H9 (cell line): ENCODE measurements around the gene PHC3. TPM values are rescaled to one million over a fixed set of nuclear protein-coding genes. Genes with fewer than 3 reads are reported as not detected.

ENCODE experiments used
- DNase-seq: peaks from one replicate; pipeline ENCODE4 v3.0.0-alpha.2; 2017
- H2AFZ ChIP-seq: one replicate; pipeline ENCODE4 v1.6.1; 2013; ENCODE audit warnings: mild to moderate bottlenecking, low read length, control low read depth, moderate library complexity
- H2AK5ac ChIP-seq: 2 replicates; pipeline ENCODE4 v1.6.1; 2013; ENCODE audit warnings: low read length, control low read depth, mixed read lengths; ENCODE audit not compliant: insufficient read length
- H2BK120ac ChIP-seq: one replicate; pipeline ENCODE4 v1.6.1; 2013; ENCODE audit warnings: low read depth, mild to moderate bottlenecking, low read length, control low read depth, inconsistent platforms; ENCODE audit not compliant: poor library complexity, severe bottlenecking
- H2BK12ac ChIP-seq: 2 replicates; pipeline ENCODE4 v1.6.1; 2013; ENCODE audit warnings: low read length, control low read depth, mixed read lengths, low read depth; ENCODE audit not compliant: insufficient read length
- H2BK15ac ChIP-seq: 2 replicates; pipeline ENCODE4 v1.6.1; 2013; ENCODE audit warnings: low read depth, low read length, control low read depth
- H2BK20ac ChIP-seq: one replicate; pipeline ENCODE4 v1.6.1; 2013; ENCODE audit warnings: low read depth, mild to moderate bottlenecking, low read length, control low read depth, inconsistent platforms; ENCODE audit not compliant: poor library complexity, severe bottlenecking
- H2BK5ac ChIP-seq: 2 replicates; pipeline ENCODE4 v1.6.1; 2013; ENCODE audit warnings: low read length, control low read depth, mixed read lengths; ENCODE audit not compliant: insufficient read length
- H3K14ac ChIP-seq: 2 replicates; pipeline ENCODE4 v1.6.1; 2013; ENCODE audit warnings: low read length, control low read depth; ENCODE audit not compliant: insufficient read depth
- H3K18ac ChIP-seq: 2 replicates; pipeline ENCODE4 v1.6.1; 2013; ENCODE audit warnings: low read depth, mild to moderate bottlenecking, mixed read lengths, low read length, control low read depth; ENCODE audit not compliant: insufficient read length
- H3K23ac ChIP-seq: 2 replicates; pipeline ENCODE4 v1.6.1; 2013; ENCODE audit warnings: low read length, control low read depth, mixed read lengths, low read depth; ENCODE audit not compliant: insufficient read length
- H3K23me2 ChIP-seq: 2 replicates; pipeline ENCODE4 v1.6.1; 2013; ENCODE audit warnings: low read depth, mild to moderate bottlenecking, mixed read lengths, low read length, control low read depth; ENCODE audit not compliant: insufficient read length, poor library complexity, severe bottlenecking
- H3K27ac ChIP-seq: 2 replicates; pipeline ENCODE4 v1.5.1; 2013; ENCODE audit warnings: low read length, control low read depth, mixed read lengths, low read depth; ENCODE audit not compliant: insufficient read length
- H3K27me3 ChIP-seq: 2 replicates; pipeline ENCODE4 v1.6.1; 2013; ENCODE audit warnings: low read length, control low read depth, inconsistent platforms; ENCODE audit not compliant: insufficient read depth
- H3K4ac ChIP-seq: 2 replicates; pipeline ENCODE4 v1.6.1; 2013; ENCODE audit warnings: low read depth, mild to moderate bottlenecking, control low read depth, inconsistent platforms, low read length, moderate library complexity
- H3K4me1 ChIP-seq: 2 replicates; pipeline ENCODE4 v1.6.1; 2013; ENCODE audit warnings: low read length, control low read depth, inconsistent platforms; ENCODE audit not compliant: insufficient read depth
- H3K4me2 ChIP-seq: 2 replicates; pipeline ENCODE4 v1.6.1; 2013; ENCODE audit warnings: low read length, control low read depth, mixed read lengths; ENCODE audit not compliant: insufficient read length, insufficient read depth
- H3K56ac ChIP-seq: 2 replicates; pipeline ENCODE4 v1.6.1; 2013; ENCODE audit warnings: low read depth, mild to moderate bottlenecking, mixed read lengths, low read length, control low read depth; ENCODE audit not compliant: insufficient read length
- H3K79me1 ChIP-seq: 2 replicates; pipeline ENCODE4 v1.6.1; 2013; ENCODE audit warnings: low read depth, mild to moderate bottlenecking, moderate library complexity, low read length, control low read depth, inconsistent platforms; ENCODE audit not compliant: insufficient read depth, poor library complexity, severe bottlenecking
- H3K79me2 ChIP-seq: 2 replicates; pipeline ENCODE4 v1.6.1; 2013; ENCODE audit warnings: low read length, control low read depth, inconsistent platforms; ENCODE audit not compliant: insufficient read depth
- H3K9ac ChIP-seq: 2 replicates; pipeline ENCODE4 v1.6.1; 2013; ENCODE audit warnings: low read length, control low read depth, mixed read lengths; ENCODE audit not compliant: insufficient read length; ENCODE audit errors: extremely low read depth
- H3K9me3 ChIP-seq: one replicate; pipeline ENCODE4 v1.6.1; 2013; ENCODE audit warnings: low read depth, low read length, inconsistent platforms; ENCODE audit not compliant: control insufficient read depth
- H3T11ph ChIP-seq: one replicate; pipeline ENCODE4 v1.6.1; 2013; ENCODE audit warnings: mild to moderate bottlenecking, low read length, control low read depth, inconsistent platforms
- H4K20me1 ChIP-seq: one replicate; pipeline ENCODE4 v1.6.1; 2013; ENCODE audit not compliant: control insufficient read depth, insufficient read length, insufficient read depth
- H4K5ac ChIP-seq: 2 replicates; pipeline ENCODE4 v1.6.1; 2013; ENCODE audit warnings: low read depth, mild to moderate bottlenecking, mixed read lengths, low read length, control low read depth; ENCODE audit not compliant: insufficient read length
- H4K8ac ChIP-seq: replicated peaks from 2 replicates; pipeline ENCODE4 v1.6.1; 2013; ENCODE audit warnings: low read length, control low read depth, mixed read lengths, low read depth; ENCODE audit not compliant: insufficient read length
- H4K91ac ChIP-seq: 2 replicates; pipeline ENCODE4 v1.6.1; 2013; ENCODE audit warnings: low read depth, mild to moderate bottlenecking, moderate library complexity, mixed read lengths, low read length, control low read depth; ENCODE audit not compliant: insufficient read length
- H3K27ac Mint-ChIP-seq, 3 experiments: 2 replicates in 2 of 3; 3 replicates in 1 of 3; pipeline ENCODE4 v1.8.0; 2020 to 2021; ENCODE audit warnings: mixed read lengths in 3 of 3, mild to moderate bottlenecking in 1 of 3, moderate library complexity in 1 of 3
- H3K27me3 Mint-ChIP-seq: 2 replicates; pipeline ENCODE4 v1.8.0; 2021; ENCODE audit warnings: low read depth, mild to moderate bottlenecking, moderate library complexity, mixed read lengths
- H3K36me3 Mint-ChIP-seq, 3 experiments: 2 replicates in 2 of 3; 3 replicates in 1 of 3; pipeline ENCODE4 v1.8.0; 2020 to 2021; ENCODE audit warnings: low read depth in 3 of 3, mixed read lengths in 3 of 3; ENCODE audit not compliant: insufficient read depth in 1 of 3
- H3K4me1 Mint-ChIP-seq, 2 experiments: 2 replicates each; pipeline ENCODE4 v1.8.0; 2020; ENCODE audit warnings: mixed read lengths in 2 of 2
- H3K4me3 Mint-ChIP-seq, 2 experiments: 2 replicates in 1 of 2; 3 replicates in 1 of 2; pipeline ENCODE4 v1.8.0; 2020 to 2021; ENCODE audit warnings: mild to moderate bottlenecking in 2 of 2, mixed read lengths in 2 of 2, moderate library complexity in 1 of 2
- H3K9me3 Mint-ChIP-seq, 2 experiments: 2 replicates in 1 of 2; 3 replicates in 1 of 2; pipeline ENCODE4 v1.8.0; 2020; ENCODE audit warnings: mild to moderate bottlenecking in 2 of 2, mixed read lengths in 2 of 2, moderate library complexity in 1 of 2
- WGBS: extraction: QIAGEN DNeasy Blood & Tissue Kit; methylation state at CpG from one replicate; pipeline ENCODE4 v1.1.7; 2013; ENCODE audit warnings: missing lambda C conversion rate, low lambda C conversion rate, mixed read lengths; ENCODE audit not compliant: insufficient read length; ENCODE audit errors: extremely low coverage; 5-methylcytosine and 5-hydroxymethylcytosine counted together
- total RNA-seq: library from RNA; stranded (reverse); gene quantifications from 2 replicates; pipeline ENCODE4 v1.2.1, GENCODE V29; 2021
- TF ChIP-seq, protein P1 (sequence below): fragments of 200-600 bp; sonication (generic); conservative IDR thresholded peaks from 3 replicates; pipeline ENCODE4 v1.8.0; 2021; ENCODE audit warnings: antibody characterized with exemption, mild to moderate bottlenecking

Gene PHC3
- total RNA-seq, 1 experiment from 2014 or later = 26.4 TPM

DNA sequence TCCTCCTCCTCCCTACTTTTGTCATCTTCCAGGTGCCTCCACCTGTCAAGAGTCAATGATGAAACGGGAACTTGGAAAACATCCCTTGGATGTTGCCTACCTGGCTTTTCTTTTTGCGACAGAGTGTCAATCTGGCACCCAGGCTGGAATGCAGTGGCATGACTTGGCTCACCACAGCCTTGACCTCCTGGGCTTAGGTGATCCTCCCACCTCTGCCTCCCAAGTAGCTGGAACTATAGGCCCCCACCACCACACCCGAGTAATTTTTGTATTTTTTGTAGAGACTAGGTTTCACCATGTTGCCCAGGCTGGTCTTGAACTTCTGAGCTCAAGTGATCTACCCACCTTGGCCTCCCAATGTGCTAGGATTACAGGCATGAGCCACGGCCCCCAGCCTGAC, 100.9 kb downstream of the PHC3 start:
- H4K5ac ChIP-seq = no peak overlapping the region
- H3K4ac ChIP-seq = no peak overlapping the region
- no peak overlapping the region for H2AFZ ChIP-seq
- no CpG with 5 or more reads among the region's 4 CpGs for WGBS
- no peak overlapping the region for H2BK20ac ChIP-seq
- H3K4me3 Mint-ChIP-seq = no peak overlapping the region
- H3K79me2 ChIP-seq = no peaks in the 10 kb centered on the region
- H3K9ac ChIP-seq = no peak overlapping the region
- peaks cover 3 to 17% (median 16%) of the 10 kb centered on the region in 3 experiments; a peak in 5 of 7 replicates for H3K36me3 Mint-ChIP-seq
- H3K23ac ChIP-seq = no peak overlapping the region
- no peak overlapping the region for H2AK5ac ChIP-seq
- TF ChIP-seq, protein P1, sequence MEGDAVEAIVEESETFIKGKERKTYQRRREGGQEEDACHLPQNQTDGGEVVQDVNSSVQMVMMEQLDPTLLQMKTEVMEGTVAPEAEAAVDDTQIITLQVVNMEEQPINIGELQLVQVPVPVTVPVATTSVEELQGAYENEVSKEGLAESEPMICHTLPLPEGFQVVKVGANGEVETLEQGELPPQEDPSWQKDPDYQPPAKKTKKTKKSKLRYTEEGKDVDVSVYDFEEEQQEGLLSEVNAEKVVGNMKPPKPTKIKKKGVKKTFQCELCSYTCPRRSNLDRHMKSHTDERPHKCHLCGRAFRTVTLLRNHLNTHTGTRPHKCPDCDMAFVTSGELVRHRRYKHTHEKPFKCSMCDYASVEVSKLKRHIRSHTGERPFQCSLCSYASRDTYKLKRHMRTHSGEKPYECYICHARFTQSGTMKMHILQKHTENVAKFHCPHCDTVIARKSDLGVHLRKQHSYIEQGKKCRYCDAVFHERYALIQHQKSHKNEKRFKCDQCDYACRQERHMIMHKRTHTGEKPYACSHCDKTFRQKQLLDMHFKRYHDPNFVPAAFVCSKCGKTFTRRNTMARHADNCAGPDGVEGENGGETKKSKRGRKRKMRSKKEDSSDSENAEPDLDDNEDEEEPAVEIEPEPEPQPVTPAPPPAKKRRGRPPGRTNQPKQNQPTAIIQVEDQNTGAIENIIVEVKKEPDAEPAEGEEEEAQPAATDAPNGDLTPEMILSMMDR = no peak
- DNase-seq = no peak
- H3K79me1 ChIP-seq = no peaks in the 10 kb centered on the region
- H4K91ac ChIP-seq = no peak overlapping the region
- H2BK15ac ChIP-seq = no peak overlapping the region
- H3K27me3 Mint-ChIP-seq = no peaks in the 10 kb centered on the region
- no peak overlapping the region for H3K4me2 ChIP-seq
- H2BK120ac ChIP-seq = no peak overlapping the region
- H4K8ac ChIP-seq = no peak overlapping the region
- no peak overlapping the region for H3K14ac ChIP-seq
- H3K4me1 ChIP-seq = no peaks in the 10 kb centered on the region; the same call in 1 of the 2 replicates
- H2BK5ac ChIP-seq = no peak overlapping the region
- H3K27me3 ChIP-seq = no peaks in the 10 kb centered on the region
- no peak overlapping the region for H2BK12ac ChIP-seq
- no peaks in the 10 kb centered on the region for H3K9me3 ChIP-seq
- no peak overlapping the region for H3K27ac ChIP-seq
- no peaks in the 10 kb centered on the region for H3K23me2 ChIP-seq
- H4K20me1 ChIP-seq = no peaks in the 10 kb centered on the region
- H3K9me3 Mint-ChIP-seq = no peaks in the 10 kb centered on the region
- H3T11ph ChIP-seq = no peak overlapping the region
- H3K18ac ChIP-seq = no peak overlapping the region
- H3K27ac Mint-ChIP-seq = no peak overlapping the region; a peak in 1 of 7 replicates
- H3K56ac ChIP-seq = no peak overlapping the region
- peaks cover 0 to 6% of the 10 kb centered on the region in 2 experiments; a peak in 2 of 4 replicates for H3K4me1 Mint-ChIP-seq
